HepG2 (cell line): ENCODE data around the gene CARD9. TPM values are rescaled to one million over a fixed set of nuclear protein-coding genes. Genes with fewer than 3 reads are reported as not detected.
A peak's percentile ranks its signal among the peaks of the same experiment; 100 is the strongest.

Source experiments
- ATM ChIP-seq: fragments of 450-650 bp; IDR thresholded peaks from 2 replicates; pipeline ENCODE4 v1.7.1; 2017; ENCODE audit warnings: mild to moderate bottlenecking, borderline replicate concordance
- BHLHE40 ChIP-seq: IDR thresholded peaks from 2 replicates; pipeline ENCODE4 v1.6.1; 2011; ENCODE audit warnings: low read length, improper control_type of control experiment
- CBX2 ChIP-seq, 2 experiments: fragments of 200-600 bp in 1 of 2; sonication (generic); formaldehyde crosslinking in 1 of 2; IDR thresholded peaks; 2 replicates each; pipeline versions ENCODE4 v1.7.0 to v1.8.1; 2018 to 2022; ENCODE audit warnings: low read depth in 2 of 2, low read length in 1 of 2, mild to moderate bottlenecking in 1 of 2, missing genetic modification reagents in 1 of 2
- FOSL2 ChIP-seq: sonication (generic); formaldehyde crosslinking; IDR thresholded peaks from 2 replicates; pipeline ENCODE4 v1.4.0; 2020; ENCODE audit warnings: missing genetic modification reagents
- HNRNPLL ChIP-seq: fragments of 200-400 bp; formaldehyde crosslinking; IDR thresholded peaks from 2 replicates; pipeline ENCODE4 v1.6.1; 2017; ENCODE audit warnings: mild to moderate bottlenecking, low read depth, low read length; ENCODE audit not compliant: poor library complexity, severe bottlenecking
- KLF11 ChIP-seq: IDR thresholded peaks from 2 replicates; pipeline ENCODE4 v1.6.1; 2016; ENCODE audit warnings: missing compliant biosample characterization
- NFE2L2 ChIP-seq: fragments of 150-350 bp; IDR thresholded peaks from 2 replicates; pipeline ENCODE4 v1.6.1; 2014; ENCODE audit warnings: low read length
- NFYB ChIP-seq: sonication (generic); formaldehyde crosslinking; IDR thresholded peaks from 2 replicates; pipeline ENCODE4 v1.4.0; 2020; ENCODE audit warnings: missing genetic modification reagents
- RBFOX2 ChIP-seq: fragments of 200-400 bp; formaldehyde crosslinking; IDR thresholded peaks from 2 replicates; pipeline ENCODE4 v1.6.1; 2017; ENCODE audit warnings: low read depth, mild to moderate bottlenecking, low read length
- TCF7 ChIP-seq: sonication (generic); IDR thresholded peaks from 2 replicates; pipeline ENCODE4 v1.6.1; 2016; ENCODE audit warnings: antibody characterized with exemption, low read depth
- TCF7L2 ChIP-seq: IDR thresholded peaks from 2 replicates; pipeline ENCODE4 v1.6.1; 2011; ENCODE audit warnings: mild to moderate bottlenecking, low read depth, low read length, moderate library complexity
- YEATS2 ChIP-seq: sonication (generic); formaldehyde crosslinking; IDR thresholded peaks from 2 replicates; pipeline ENCODE4 v1.4.0; 2020; ENCODE audit warnings: missing genetic modification reagents, borderline replicate concordance
- ZNF101 ChIP-seq: sonication (generic); formaldehyde crosslinking; IDR thresholded peaks from 2 replicates; pipeline ENCODE4 v1.4.0; 2020; ENCODE audit warnings: mild to moderate bottlenecking, low read depth, missing genetic modification reagents, borderline replicate concordance
- ZNF143 ChIP-seq: sonication (generic); formaldehyde crosslinking; IDR thresholded peaks from 2 replicates; pipeline ENCODE4 v1.4.0; 2020; ENCODE audit warnings: missing genetic modification reagents
- ZNF230 ChIP-seq: sonication (generic); formaldehyde crosslinking; IDR thresholded peaks from 2 replicates; pipeline ENCODE4 v1.4.0; 2020; ENCODE audit warnings: mild to moderate bottlenecking, missing genetic modification reagents
- ZNF33B ChIP-seq: sonication (generic); formaldehyde crosslinking; IDR thresholded peaks from 2 replicates; pipeline ENCODE4 v1.5.1; 2020; ENCODE audit warnings: mild to moderate bottlenecking, missing genetic modification reagents
- ZNF550 ChIP-seq: sonication (generic); formaldehyde crosslinking; IDR thresholded peaks from 2 replicates; pipeline ENCODE4 v1.4.0; 2020; ENCODE audit warnings: mild to moderate bottlenecking, missing genetic modification reagents, borderline replicate concordance
- ZNF616 ChIP-seq: sonication (generic); formaldehyde crosslinking; IDR thresholded peaks from 2 replicates; pipeline ENCODE4 v1.5.0; 2020; ENCODE audit warnings: low read depth, mild to moderate bottlenecking, missing genetic modification reagents
- ZNF652 ChIP-seq: IDR thresholded peaks from 2 replicates; pipeline ENCODE4 v1.6.1; 2016; ENCODE audit warnings: low read depth, borderline replicate concordance
- ZNF790 ChIP-seq: sonication (generic); formaldehyde crosslinking; IDR thresholded peaks from 2 replicates; pipeline ENCODE4 v1.8.0; 2022; ENCODE audit warnings: missing genetic modification reagents, mild to moderate bottlenecking, borderline replicate concordance
- ZSCAN29 ChIP-seq: sonication (generic); formaldehyde crosslinking; conservative IDR thresholded peaks from 2 replicates; pipeline ENCODE4 v1.4.0; 2020; ENCODE audit warnings: mild to moderate bottlenecking, missing genetic modification reagents
- polyA plus RNA-seq, 8 experiments: library from polyadenylated mRNA; depleted of rRNA in 3 of 8; stranded (reverse) in 7 of 8; unstranded in 1 of 8; fragments of >200 nt; fragmentation: Illumina TruSeq in 4 of 8; extraction: Trizol in 4 of 8; gene quantifications; 2 replicates each; pipeline versions ENCODE4 v1.2.1 to v1.2.3, GENCODE V29; 2011 to 2016; ENCODE audit warnings: low read depth in 4 of 8, missing spikeins in 1 of 8, mixed read lengths in 1 of 8; ENCODE audit not compliant: insufficient read depth in 1 of 8
- total RNA-seq, 5 experiments: library from RNA; depleted of rRNA; stranded (reverse); fragments of >200 nt; fragmentation: Illumina TruSeq; extraction: Trizol; gene quantifications; 2 replicates each; pipeline ENCODE4 v1.2.3, GENCODE V29; 2016; ENCODE audit warnings: low read depth in 1 of 5
- TF ChIP-seq, protein P1 (sequence below): IDR thresholded peaks from 2 replicates; pipeline ENCODE4 v1.6.1; 2016; ENCODE audit warnings: low read depth
- TF ChIP-seq, protein P2 (sequence below): sonication (generic); formaldehyde crosslinking; IDR thresholded peaks from 2 replicates; pipeline ENCODE4 v1.5.0; 2020; ENCODE audit warnings: mild to moderate bottlenecking, low read depth, missing genetic modification reagents, borderline replicate concordance
- TF ChIP-seq, protein P3 (sequence below): sonication (generic); formaldehyde crosslinking; IDR thresholded peaks from 2 replicates; pipeline ENCODE4 v1.9.0; 2021; ENCODE audit warnings: missing genetic modification reagents, borderline replicate concordance
- TF ChIP-seq, protein P4 (sequence below): IDR thresholded peaks from 2 replicates; pipeline ENCODE4 v1.6.1; 2012; ENCODE audit warnings: low read length, improper control_type of control experiment

CARD9 gene
- total and polyA plus RNA-seq, 2 of the 13 experiments (the other 11 are each of a cell fraction or from before 2014, with no cell fraction given) = 3.3 to 7.4 TPM

DNA sequence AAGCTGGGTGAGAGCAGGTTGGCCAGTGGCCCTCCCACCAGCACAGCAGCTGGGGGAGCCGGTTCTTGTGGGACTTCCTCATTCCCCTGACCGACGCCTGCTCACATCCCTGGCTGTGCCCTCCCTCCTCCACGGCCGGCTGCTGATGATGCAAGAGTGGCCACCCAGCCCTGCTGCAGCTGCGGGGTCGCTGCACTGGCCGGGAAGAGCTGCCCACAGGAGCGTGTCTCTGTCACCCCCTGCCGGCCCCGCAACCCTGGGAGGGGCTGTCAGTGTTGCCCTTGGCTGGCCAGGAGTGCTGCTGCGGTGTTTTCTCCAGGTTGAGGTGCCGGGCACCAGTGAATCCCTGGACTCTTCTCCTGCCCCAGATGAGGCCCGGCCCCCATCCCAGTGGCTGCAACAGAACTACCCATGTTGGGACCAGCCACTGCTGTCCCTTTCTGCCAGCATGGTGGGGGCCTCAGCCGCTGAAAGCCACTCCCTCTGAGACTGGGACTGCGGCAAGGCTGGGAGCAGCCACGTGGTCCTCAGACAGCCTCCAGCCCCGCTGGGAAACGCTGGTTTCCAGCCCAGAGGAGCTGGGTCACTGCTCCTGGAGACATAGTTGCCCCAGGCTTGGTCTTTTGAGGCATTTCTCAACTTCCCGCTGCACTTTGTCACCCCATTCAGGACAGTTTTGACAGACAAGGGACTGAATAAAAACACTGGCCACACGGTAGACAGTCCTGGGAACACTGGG is 739 bp downstream of the CARD9 start (continued):
- TF ChIP-seq, protein P1, sequence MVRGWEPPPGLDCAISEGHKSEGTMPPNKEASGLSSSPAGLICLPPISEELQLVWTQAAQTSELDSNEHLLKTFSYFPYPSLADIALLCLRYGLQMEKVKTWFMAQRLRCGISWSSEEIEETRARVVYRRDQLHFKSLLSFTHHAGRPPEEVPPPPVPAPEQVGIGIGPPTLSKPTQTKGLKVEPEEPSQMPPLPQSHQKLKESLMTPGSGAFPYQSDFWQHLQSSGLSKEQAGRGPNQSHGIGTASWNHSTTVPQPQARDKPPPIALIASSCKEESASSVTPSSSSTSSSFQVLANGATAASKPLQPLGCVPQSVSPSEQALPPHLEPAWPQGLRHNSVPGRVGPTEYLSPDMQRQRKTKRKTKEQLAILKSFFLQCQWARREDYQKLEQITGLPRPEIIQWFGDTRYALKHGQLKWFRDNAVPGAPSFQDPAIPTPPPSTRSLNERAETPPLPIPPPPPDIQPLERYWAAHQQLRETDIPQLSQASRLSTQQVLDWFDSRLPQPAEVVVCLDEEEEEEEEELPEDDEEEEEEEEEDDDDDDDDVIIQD = no peak
- TF ChIP-seq ZSCAN29 (CRISPR knock-in tag) = no peak
- no peak for TF ChIP-seq TCF7L2
- 0 out of 2 replicates have a peak, but pooled peaks have one; percentile 60 for TF ChIP-seq ZNF790
- TF ChIP-seq, protein P2, sequence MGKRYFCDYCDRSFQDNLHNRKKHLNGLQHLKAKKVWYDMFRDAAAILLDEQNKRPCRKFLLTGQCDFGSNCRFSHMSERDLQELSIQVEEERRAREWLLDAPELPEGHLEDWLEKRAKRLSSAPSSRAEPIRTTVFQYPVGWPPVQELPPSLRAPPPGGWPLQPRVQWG (CRISPR knock-in tag) = no peak
- no peak for TF ChIP-seq HNRNPLL
- no peak for TF ChIP-seq ZNF143
- no peak for TF ChIP-seq CBX2 (IDR thresholded peaks at IDR 0.05; ENCODE audit: low read depth, low read length)
- TF ChIP-seq CBX2 (CRISPR knock-in tag; IDR thresholded peaks at IDR 0.05; ENCODE audit: low read depth) = no peak
- no peak for TF ChIP-seq ZNF616
- 0 out of 2 replicates have a peak, but pooled peaks have one; percentile 12 for TF ChIP-seq NFYB (CRISPR knock-in tag)
- TF ChIP-seq, protein P3, sequence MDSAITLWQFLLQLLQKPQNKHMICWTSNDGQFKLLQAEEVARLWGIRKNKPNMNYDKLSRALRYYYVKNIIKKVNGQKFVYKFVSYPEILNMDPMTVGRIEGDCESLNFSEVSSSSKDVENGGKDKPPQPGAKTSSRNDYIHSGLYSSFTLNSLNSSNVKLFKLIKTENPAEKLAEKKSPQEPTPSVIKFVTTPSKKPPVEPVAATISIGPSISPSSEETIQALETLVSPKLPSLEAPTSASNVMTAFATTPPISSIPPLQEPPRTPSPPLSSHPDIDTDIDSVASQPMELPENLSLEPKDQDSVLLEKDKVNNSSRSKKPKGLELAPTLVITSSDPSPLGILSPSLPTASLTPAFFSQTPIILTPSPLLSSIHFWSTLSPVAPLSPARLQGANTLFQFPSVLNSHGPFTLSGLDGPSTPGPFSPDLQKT (CRISPR knock-in tag) = no peak
- TF ChIP-seq ZNF230 (CRISPR knock-in tag) = peak; percentile 44; the same call in 1 of the 2 replicates
- peak; percentile 61 for TF ChIP-seq FOSL2 (CRISPR knock-in tag)
- TF ChIP-seq NFE2L2 = no peak
- no peak for TF ChIP-seq ZNF550 (CRISPR knock-in tag)
- 0 out of 2 replicates have a peak, but pooled peaks have one; percentile 32 for TF ChIP-seq KLF11
- TF ChIP-seq BHLHE40 = no peak
- TF ChIP-seq ZNF101 (CRISPR knock-in tag) = no peak
- TF ChIP-seq, protein P4, sequence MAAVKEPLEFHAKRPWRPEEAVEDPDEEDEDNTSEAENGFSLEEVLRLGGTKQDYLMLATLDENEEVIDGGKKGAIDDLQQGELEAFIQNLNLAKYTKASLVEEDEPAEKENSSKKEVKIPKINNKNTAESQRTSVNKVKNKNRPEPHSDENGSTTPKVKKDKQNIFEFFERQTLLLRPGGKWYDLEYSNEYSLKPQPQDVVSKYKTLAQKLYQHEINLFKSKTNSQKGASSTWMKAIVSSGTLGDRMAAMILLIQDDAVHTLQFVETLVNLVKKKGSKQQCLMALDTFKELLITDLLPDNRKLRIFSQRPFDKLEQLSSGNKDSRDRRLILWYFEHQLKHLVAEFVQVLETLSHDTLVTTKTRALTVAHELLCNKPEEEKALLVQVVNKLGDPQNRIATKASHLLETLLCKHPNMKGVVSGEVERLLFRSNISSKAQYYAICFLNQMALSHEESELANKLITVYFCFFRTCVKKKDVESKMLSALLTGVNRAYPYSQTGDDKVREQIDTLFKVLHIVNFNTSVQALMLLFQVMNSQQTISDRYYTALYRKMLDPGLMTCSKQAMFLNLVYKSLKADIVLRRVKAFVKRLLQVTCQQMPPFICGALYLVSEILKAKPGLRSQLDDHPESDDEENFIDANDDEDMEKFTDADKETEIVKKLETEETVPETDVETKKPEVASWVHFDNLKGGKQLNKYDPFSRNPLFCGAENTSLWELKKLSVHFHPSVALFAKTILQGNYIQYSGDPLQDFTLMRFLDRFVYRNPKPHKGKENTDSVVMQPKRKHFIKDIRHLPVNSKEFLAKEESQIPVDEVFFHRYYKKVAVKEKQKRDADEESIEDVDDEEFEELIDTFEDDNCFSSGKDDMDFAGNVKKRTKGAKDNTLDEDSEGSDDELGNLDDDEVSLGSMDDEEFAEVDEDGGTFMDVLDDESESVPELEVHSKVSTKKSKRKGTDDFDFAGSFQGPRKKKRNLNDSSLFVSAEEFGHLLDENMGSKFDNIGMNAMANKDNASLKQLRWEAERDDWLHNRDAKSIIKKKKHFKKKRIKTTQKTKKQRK = no peak
- TF ChIP-seq ZNF652 = no peak
- TF ChIP-seq TCF7 = no peak
- TF ChIP-seq ZNF33B (CRISPR knock-in tag) = no peak
- no peak for TF ChIP-seq ATM
- no peak for TF ChIP-seq RBFOX2
- TF ChIP-seq YEATS2 = peak; percentile 27; the same call in 1 of the 2 replicates
